GM19372 (cell line): ENCODE data around the gene MAP6D1.

Experiments
- ATAC-seq: cut with Tn5 transposase; IDR thresholded peaks from one replicate; pipeline ENCODE4 v1.9.1; 2021; ENCODE audit warnings: mild to moderate bottlenecking, low read depth, moderate library complexity; ENCODE audit not compliant: unreplicated experiment

Gene MAP6D1

DNA sequence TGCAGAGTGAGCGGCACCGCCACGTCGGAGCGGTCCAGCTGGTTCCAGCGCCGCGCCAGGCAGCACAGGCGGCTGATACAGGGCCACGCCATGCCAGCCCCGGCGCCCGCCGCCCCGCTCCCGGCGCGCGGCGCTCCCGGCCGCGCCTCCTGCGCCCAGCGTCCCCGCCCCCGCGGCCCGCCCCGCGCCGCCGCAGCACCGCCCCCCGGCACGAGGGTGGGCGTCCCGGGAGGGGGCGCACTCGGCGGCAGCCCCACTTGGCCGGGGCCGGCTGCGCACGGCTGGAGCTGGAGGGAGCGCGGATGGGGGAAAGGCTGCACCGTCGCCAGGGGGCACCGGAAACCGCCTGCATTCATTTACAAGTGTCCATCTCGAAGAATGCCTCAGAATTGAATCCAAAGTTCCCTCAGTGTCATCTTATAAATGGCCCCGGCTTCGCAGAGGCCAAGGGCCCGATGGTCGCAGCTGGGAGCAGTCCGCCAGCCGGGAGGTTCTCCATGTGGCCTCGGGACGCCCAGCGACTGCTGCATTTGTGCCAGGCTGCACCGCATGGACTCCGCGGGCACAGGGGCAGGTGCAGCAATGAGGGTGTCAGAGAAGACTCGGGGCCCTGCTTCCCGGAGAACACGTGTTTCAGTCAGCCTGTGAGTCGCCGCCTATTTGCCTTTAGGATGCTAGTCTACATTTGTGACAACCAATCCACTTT is at the start of gene MAP6D1:
Gene MAP6D1 (minus strand): TSS at position 122 of the 706 bp plus-strand sequence. CDS start 30 bp downstream, at position 92.
- ATAC-seq = no peak

DNA sequence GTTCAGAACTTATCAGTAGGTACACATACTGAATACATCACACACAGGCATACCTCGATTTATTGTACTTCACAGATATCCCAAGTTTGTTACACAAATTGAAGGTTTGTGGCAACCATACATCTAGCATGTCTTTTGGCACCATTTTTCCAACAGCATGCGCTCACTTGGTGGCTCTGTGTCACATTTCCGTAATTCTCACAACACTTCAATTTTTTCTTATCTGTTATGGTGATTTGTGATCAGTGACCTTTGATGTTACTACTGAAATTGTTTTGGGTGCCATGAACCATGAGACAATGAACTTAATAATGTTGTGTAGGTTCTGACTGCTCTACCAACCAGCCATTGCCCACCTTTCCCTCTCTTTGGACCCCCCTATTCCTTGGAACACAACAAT is 48.5 kb upstream of the MAP6D1 start:
- ATAC-seq = no peak

DNA sequence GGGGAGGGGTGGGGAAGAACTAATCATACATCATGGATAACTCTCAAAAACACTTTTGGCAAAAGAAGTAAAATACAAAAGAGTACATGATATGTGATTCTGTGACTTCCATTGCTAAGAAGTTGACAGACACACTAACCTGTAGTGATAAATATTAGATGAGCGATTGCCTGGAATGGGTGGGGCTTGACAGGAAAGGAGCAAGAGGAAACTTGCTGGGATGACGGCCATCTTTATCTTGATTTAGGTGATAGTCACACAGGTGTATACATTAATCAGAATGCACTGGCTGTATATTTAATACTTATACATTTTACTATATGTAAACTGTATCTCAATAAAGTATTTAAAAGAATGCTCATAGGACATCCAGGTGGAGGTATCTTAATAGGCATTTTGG is 46.2 kb upstream of the MAP6D1 start:
- no peak for ATAC-seq

DNA sequence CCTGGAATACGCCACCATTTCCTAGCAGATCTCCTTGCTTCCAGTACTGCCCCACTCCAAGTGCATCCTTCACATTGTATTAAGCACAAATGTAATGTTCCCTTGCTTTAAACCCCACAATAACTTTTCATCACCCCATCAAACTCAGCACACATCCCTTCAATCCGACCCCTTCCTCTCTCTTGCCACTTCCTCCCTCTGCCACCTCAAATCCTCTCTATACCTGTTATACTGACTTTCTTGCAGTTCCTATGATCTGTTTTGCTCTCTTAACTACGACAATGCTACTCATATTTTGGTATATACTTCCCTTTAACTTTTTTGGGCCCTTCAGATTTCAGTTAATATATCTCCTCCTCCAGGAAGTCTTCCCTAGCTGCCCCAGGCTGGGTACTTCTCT is 45.2 kb upstream of the MAP6D1 start:
- no peak for ATAC-seq

DNA sequence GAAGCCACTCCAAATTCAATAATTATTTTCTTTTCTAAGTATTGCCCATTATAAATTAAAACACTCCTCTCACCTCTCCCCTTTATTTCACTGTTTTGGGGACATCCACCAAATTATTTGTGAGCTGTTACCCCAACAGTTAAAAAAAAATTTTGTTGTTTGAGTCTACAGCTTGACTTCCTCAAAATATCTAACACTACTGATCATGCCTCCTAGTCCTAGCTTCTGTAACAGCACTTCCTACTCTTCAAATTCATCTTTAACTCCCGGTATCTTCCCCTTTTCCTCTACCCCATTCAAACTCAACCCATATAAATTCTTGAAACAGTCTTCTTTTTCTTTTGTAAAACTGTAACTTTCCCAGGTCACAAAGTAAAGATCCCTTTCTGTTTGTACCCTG is 43.4 kb upstream of the MAP6D1 start:
- ATAC-seq = no peak

DNA sequence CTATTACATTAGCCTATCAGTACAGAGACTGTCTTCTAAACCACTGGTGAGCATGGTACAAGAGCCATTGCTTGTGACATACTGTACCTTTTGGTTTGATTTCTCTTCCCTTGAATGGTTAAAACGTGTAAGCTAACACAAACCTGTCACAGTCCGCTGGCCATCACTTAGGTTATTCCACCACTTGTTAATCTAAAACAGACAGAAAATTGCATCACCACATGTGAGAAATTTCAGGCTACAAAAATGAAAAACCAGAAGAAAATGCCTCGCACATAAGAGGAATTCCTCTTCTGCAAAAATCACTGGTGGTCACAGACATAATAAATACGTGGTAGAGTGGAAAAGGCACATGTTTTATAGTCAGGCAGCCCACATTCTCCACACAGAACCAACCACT is 37.2 kb upstream of the MAP6D1 start:
- no peak for ATAC-seq

DNA sequence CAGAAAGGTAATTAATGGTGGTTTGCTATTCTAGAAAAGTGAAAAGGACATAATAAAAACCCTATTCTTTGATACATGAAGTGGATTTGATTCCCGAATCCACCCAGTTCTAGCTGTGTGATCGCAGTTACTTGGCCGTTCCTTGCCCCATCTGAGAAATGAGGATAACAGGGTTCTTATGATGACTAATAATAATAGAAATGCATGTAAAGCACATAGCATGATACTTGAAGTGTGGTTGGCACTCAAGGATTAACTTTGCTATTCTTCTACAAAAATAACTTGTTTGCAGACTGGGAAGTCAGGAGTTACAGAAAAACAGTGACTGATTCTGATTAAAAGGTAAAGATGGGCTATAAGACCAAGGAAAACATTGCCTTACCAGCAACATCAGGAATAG is 32.5 kb upstream of the MAP6D1 start:
- no peak for ATAC-seq

DNA sequence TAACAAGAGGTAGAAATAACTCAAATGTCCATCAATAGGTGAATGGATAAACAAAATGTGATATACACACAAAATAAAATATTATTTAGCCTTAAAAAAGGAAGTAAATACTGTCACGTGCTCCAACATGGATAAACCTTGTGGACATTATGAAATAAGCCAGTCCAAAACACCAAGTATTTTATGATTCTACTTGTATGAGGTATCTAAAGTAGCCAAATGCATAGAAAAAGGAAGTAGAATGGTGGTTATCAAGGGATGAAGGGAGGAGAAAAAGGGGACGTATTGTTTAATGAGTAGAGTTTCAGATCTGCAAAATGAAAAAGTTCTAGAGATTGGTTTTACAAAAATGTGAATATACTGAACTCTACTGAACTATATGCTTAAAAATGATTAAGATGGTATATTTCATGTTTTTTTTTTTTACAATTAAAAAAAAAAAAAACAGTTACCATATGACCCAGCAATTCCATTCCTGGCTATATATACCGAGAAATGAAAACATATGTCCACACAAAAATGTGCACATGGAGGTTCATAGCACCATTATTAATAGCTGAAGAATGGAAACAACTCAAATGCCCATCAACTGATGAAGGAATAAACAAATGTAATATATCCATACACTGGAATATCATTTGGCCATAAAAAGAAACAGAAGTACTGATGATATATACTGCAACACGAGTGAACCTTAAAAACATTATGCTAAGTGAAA is 29.1 kb upstream of the MAP6D1 start:
- no peak for ATAC-seq

DNA sequence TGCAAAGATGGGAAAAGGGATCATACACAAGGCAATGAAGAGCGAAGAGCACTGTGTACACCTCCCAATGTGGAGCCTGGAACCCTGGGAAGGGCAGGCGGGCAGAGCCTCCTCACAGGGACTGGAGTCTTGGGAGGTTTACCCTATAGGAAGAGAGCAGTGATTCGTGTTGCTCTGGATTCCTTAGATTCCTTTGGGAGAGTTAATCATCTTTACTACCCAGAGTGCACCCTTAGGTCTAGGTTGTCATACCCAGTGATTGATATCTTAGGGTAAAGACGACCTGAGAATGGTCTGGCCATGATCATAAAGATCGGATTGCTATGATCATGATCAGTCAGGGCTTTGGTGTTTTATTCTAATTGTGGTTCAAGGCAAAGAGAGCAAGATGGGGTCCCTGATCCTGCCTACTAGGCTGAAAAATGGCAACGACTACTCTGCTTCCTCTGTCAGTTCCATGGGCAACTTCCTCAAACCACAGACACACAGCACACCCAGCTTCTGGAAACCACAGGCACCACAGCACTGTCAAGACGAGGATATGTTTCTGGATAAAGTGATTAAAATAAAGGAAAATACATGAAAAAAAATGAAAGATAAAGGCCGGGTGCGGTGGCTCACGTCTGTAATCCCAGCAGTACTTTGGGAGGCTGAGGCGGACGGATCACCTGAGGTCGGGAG is 20.4 kb upstream of the MAP6D1 start:
- ATAC-seq = no peak

DNA sequence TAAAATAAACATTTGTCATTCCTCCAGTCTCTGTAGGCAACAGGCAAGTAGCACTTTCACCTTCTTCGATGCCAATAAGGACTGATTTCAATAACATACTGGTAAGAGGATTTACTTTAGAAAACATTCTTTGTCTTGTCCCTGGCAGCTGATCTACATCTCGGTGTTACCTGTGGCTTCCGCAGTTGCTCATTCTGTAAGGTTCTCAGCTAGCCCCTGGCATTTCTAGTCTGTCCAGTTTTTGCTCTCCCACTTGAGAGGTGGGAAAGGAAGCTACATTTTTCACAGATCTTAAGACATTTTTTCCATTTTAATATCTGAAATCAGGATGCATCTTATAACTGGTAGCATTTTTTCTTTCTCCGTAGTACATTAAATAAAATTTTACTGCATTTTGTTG is 19.7 kb upstream of the MAP6D1 start:
- ATAC-seq = no peak

DNA sequence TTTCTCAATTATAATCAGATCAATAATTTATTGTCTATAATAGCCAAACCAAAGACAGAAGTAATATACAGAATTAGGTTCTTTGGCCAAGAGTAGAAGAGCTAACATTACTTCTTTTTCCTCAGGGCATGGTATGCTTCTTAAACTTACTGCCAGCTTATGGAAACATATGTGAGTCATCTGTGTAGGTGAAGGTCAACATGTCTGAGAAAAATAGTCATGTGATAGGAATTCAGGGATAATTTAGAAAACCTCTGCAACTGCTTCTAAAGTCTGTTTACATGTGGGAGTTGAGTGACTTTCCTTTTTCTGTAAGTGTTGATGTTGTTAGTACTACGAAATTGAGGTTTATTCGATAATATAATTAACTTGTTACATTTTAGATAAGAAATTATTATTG is 19.2 kb upstream of the MAP6D1 start:
- ATAC-seq = no peak

DNA sequence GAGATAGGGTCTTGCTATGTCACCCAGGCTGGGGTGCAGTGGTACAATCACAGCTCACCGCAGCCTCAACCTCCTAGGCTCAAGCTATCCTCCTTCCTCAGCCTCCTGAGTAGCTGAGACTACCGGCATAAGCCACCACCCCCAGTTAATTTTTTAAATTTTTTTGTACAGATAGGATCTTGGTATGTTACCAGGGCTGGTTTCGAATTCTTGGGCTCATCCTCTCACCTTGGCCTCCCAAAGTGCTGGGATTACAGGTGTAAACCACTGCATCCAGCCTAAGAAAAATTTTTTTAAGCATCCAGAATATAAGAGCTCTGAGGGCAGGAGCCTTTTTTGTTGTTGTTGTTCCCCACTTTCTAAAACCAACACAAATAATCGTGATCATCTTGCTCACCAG is 14.4 kb upstream of the MAP6D1 start:
- no peak for ATAC-seq

DNA sequence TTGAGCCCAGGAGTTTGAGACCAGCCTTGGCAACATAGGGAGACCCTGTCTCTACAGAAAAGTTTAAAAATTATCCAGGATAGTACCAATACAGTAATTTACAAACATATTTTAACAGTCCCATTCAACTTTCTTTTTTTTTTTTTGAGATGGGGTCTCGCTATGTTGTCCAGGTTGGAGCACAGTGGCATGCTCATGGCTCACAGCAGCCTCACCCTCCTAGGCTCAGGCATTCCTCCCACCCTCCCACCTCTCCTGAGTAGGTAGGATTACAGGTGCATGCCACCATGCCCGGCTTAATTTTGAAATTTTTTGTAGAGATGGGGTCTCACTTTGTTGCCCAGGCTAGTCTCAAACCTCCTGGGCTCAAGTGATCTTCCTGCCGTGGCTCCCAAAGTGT is 12.5 kb upstream of the MAP6D1 start:
- ATAC-seq = no peak

DNA sequence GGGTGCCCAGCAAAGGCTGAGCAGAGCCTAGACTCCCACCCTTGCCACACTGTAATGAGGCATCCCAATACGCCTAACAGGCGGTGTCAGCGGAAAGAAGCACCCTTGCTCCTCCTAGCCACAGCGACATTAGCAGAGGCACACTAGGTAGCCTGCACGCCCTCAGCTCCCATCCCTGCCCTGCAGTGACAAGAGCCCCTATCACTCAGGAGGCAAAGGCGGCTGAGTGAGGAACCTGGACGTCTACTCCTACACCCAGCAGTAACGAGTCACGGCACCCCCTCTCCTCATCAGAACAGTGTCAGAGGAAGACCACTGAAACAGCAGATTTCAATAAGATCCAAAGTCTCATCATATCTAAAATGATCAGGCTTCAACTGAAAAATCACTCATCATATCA is 12.0 kb upstream of the MAP6D1 start:
- no peak for ATAC-seq

DNA sequence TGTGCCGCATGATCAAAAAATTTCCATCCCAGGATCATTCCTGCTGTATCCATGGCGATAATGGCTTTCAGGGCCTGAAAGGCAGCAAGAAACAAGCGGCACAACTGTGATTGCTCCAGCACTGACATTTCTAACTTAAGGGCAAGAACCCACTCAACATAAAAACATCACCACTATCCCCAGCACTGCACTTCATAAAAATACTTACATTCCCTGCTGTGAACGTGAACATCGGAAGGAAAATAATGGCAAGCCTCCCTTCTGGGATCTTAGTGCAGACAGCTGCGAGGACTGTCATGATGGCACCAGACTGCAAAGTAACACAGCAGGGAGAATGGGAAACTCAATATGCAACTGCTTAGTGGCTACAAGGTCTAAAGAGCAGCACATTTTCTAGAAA is 8.1 kb upstream of the MAP6D1 start:
- no peak for ATAC-seq

DNA sequence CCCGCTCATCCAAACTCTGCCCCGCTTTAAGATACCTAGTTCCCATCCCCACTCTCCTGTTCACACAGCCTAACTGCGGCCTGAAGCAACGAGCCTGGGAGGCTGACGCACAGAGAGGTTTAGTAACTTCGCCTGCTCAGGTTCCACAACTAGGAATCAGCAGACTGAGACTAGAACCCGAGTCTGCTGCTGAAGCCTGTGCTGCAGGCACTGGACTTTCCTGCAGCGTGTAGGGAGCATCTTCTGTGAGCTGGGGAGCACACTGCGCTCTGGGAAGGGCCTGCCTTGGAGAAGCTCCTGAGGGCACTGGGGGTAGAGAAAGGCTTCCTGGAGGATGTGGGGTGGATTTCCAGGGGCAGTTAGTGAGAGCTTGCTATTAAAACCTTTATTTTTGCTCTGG is 4.8 kb upstream of the MAP6D1 start:
- ATAC-seq = no peak

DNA sequence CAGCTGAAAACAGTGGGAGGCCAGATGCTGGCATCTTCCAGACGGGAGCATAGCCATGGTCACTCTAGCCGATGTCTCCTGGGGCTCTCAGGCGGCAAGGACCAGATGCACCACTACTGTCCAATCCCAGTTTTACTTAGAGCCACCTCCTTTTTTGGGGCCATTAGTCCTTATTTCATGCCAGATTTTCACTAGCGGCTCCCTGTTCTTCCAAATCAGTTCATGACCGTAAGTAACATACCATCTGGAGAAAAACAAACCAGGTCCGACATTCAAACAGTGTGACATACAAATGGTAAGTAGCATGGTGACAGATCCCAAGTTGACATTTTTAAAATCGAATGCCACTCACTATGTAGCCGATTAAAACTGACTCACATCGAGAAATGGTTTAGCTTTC is 4.1 kb upstream of the MAP6D1 start:
- ATAC-seq = no peak

DNA sequence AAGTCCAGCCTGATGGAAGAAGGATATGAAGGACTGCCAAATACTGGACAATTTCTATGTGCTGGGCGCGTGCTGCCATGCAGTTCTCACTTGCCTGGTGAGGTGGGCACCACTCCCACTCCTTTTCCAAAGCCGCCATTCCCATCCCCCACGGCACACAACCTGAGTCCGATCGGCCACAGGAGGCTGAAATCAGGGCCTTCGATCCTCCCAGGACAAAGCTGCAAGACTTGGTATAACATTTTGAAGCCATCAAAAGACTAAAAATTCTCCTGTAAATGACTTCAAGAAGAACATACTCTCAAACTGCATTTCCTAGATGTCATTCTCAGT is 3.1 kb upstream of the MAP6D1 start:
- no peak for ATAC-seq

DNA sequence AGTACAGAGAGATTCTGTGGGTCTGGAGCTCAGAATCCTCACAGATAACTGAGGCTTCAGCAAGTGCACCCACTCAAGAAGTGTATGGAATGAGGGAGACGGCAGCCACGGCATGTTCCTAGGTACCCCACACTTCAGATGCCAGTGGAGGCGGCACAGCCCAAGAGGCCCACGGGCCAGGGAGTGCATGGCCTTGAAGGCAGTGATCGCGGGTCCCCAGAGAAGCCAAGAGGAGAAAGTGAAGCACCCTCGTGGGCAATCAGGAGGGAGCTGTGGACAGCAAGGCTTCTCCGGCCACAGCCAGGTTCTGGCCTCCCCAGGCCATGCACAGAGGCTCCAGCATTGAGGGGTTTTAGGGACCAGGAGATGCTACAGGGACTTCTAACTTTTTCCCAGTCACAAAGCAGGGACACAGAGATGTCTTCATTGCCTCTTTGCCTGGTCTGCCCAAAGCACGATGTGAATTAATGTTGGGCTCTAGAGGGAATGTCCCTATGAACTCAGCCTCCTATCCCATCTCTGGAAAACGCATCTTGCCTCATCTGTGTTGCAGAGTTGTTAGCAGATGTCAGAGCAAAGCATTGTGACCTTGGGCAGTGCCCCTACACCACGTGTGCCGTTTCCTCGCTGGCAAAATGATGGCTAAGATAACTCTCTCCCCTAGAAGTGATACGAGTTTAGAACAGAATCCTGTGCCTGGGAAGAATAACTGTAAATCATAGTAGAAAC is 2.6 kb upstream of the MAP6D1 start:
- ATAC-seq = no peak

DNA sequence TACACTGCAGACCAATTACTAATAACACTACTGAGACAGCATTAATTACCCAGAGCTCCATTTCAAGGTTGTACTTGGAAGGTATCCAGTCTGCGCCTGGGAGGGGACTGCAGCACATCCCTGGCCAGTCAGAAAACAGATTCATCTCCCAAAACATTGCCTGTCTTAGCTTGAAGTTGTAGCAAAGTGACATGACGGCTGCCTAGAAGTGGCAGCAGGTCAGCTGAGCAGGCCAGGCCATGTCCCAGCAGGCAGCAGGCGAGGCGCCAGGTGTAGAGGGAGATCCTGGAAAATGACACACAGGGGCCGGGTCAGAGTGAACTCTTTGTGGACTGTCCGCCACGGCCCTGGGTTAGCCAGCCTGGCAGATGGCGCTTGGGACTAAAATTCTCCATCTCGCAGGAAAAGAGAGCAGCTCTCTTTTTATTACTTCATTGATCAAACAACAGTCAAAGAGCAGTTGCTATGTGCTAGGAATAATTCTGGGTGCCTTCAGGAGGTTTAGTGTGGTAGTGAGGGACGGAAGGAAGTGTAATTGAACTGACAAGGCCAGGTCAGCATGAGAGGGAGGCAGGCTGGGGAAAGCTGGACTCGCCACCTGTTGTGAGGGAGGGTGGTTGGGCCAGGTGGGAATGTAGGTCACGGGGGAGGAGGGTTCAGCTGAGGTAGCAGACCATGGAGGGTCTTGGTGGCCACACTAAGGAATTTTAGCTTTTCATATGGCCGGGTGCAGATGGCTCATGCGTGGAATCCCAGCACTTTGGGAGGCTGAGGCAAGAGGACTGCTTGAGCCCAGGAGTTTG is 1.3 kb upstream of the MAP6D1 start:
- no peak for ATAC-seq
